SU-DHL-6 (cell line): ENCODE data around the gene PLCB2.

ENCODE experiments used
- H2AFZ ChIP-seq: fragments of 200-600 bp; sonication (generic); 2 replicates; pipeline ENCODE4 v1.6.1; 2014; ENCODE audit warnings: low read depth, mild to moderate bottlenecking, moderate library complexity, mixed read lengths, antibody characterized with exemption, low read length; ENCODE audit not compliant: severe bottlenecking
- H3F3A ChIP-seq: fragments of 200-600 bp; shearing (Covaris generic); 2 replicates; pipeline ENCODE4 v1.6.0; 2016; ENCODE audit warnings: antibody characterized with exemption, mild to moderate bottlenecking; ENCODE audit not compliant: insufficient read depth
- H3K27ac ChIP-seq: fragments of 200-600 bp; sonication (generic); 2 replicates; pipeline ENCODE4 v1.5.1; 2016; ENCODE audit warnings: low read depth, mild to moderate bottlenecking, low read length, moderate library complexity, mixed read lengths
- H3K27me3 ChIP-seq: fragments of 200-600 bp; sonication (generic), shearing (Covaris generic); 2 replicates; pipeline ENCODE4 v1.6.0; 2014; ENCODE audit warnings: mild to moderate bottlenecking, low read length
- H3K36me3 ChIP-seq: fragments of 200-600 bp; sonication (generic); 2 replicates; pipeline ENCODE4 v1.6.1; 2014; ENCODE audit warnings: mild to moderate bottlenecking, low read length, mixed read lengths
- H3K4me2 ChIP-seq: fragments of 300-600, 200-600 bp; shearing (Covaris generic), sonication (generic); 2 replicates; pipeline ENCODE4 v1.6.0; 2014; ENCODE audit warnings: low read length, low read depth, mild to moderate bottlenecking; ENCODE audit not compliant: poor library complexity, severe bottlenecking
- H3K4me3 ChIP-seq: fragments of 200-600 bp; sonication (generic); 2 replicates; pipeline ENCODE4 v1.5.1; 2014; ENCODE audit warnings: antibody characterized with exemption, low read length, mild to moderate bottlenecking, mixed read lengths; ENCODE audit not compliant: insufficient read depth, poor library complexity, severe bottlenecking
- H3K79me2 ChIP-seq: fragments of 200-600 bp; sonication (generic); 2 replicates; pipeline ENCODE4 v1.6.1; 2014; ENCODE audit warnings: mild to moderate bottlenecking, low read length, moderate library complexity; ENCODE audit not compliant: insufficient read depth
- H3K9ac ChIP-seq: fragments of 200-600 bp; sonication (generic); 2 replicates; pipeline ENCODE4 v1.7.0; 2014; ENCODE audit warnings: mild to moderate bottlenecking, low read length
- H3K9me2 ChIP-seq: fragments of 200-600 bp; sonication (generic); replicated peaks from 2 replicates; pipeline ENCODE4 v1.6.1; 2014; ENCODE audit warnings: low read length; ENCODE audit not compliant: insufficient read depth
- H3K9me3 ChIP-seq: fragments of 200-600 bp; sonication (generic); 2 replicates; pipeline ENCODE4 v1.6.1; 2014; ENCODE audit warnings: low read length, mixed read lengths; ENCODE audit not compliant: insufficient read depth
- H4K20me1 ChIP-seq: fragments of 200-600 bp; sonication (generic); 2 replicates; pipeline ENCODE4 v1.6.1; 2014; ENCODE audit warnings: low read depth, mild to moderate bottlenecking, antibody characterized with exemption, low read length, moderate library complexity, mixed read lengths
- CTCF ChIP-seq: fragments of 200-600 bp; sonication (generic); IDR thresholded peaks from one replicate; pipeline ENCODE4 v1.5.1; 2017; ENCODE audit warnings: antibody characterized with exemption, mild to moderate bottlenecking, low read length, moderate library complexity; ENCODE audit not compliant: insufficient read depth, poor library complexity, severe bottlenecking
- EZH2phosphoT487 ChIP-seq: fragments of 200-600 bp; sonication (generic), shearing (Covaris generic); conservative IDR thresholded peaks from 2 replicates; pipeline ENCODE4 v1.6.1; 2018; ENCODE audit warnings: mild to moderate bottlenecking, antibody characterized with exemption, low read length, moderate library complexity, mixed read lengths

PLCB2 gene

GRCh38 chr15:40344631-40345120 is 36.9 kb upstream of the PLCB2 start:
- H3K4me2 ChIP-seq, result no peak overlapping the region
- no peaks in the 10 kb centered on the region for H3K9me3 ChIP-seq

GRCh38 chr15:40344217-40344616 is 36.5 kb upstream of the PLCB2 start:
- H3K27ac ChIP-seq, result no peak overlapping the region
- TF ChIP-seq EZH2phosphoT487, result no peak
- TF ChIP-seq CTCF, result no peak
- H3K9ac ChIP-seq, result no peak overlapping the region
- H3K36me3 ChIP-seq, result no peaks in the 10 kb centered on the region
- no peaks in the 10 kb centered on the region for H3K9me2 ChIP-seq
- no peaks in the 10 kb centered on the region for H4K20me1 ChIP-seq
- no peak overlapping the region for H3K4me3 ChIP-seq
- H3F3A ChIP-seq, result no peaks in the 10 kb centered on the region
- no peaks in the 10 kb centered on the region for H3K27me3 ChIP-seq
- no peaks in the 10 kb centered on the region for H3K79me2 ChIP-seq
- no peak overlapping the region for H3K4me2 ChIP-seq
- H2AFZ ChIP-seq, result no peak overlapping the region
- no peaks in the 10 kb centered on the region for H3K9me3 ChIP-seq

More at GRCh38 chr15:40344631-40345120, 36.9 kb upstream of the PLCB2 start:
- Histone ChIP-seq H3K79me2 (no peaks in the 10 kb centered on the region), H2AFZ (no peak overlapping the region), H3K27me3 (no peaks in the 10 kb centered on the region), H3K36me3 (no peaks in the 10 kb centered on the region), H3F3A (no peaks in the 10 kb centered on the region), H3K9ac (no peak overlapping the region), H3K9me2 (no peaks in the 10 kb centered on the region), H3K27ac (no peak overlapping the region), H3K4me3 (no peak overlapping the region), H4K20me1 (no peaks in the 10 kb centered on the region)
- TF ChIP-seq EZH2phosphoT487, result no peak
- peak; percentile 56 for TF ChIP-seq CTCF

- Histone ChIP-seq H3K4me3 (no peak overlapping the region), H2AFZ (no peak overlapping the region), H3K9me3 (no peaks in the 10 kb centered on the region), H3K36me3 (no peaks in the 10 kb centered on the region), H3K9me2 (no peaks in the 10 kb centered on the region), H3K4me2 (no peak overlapping the region), H3K27me3 (no peaks in the 10 kb centered on the region), H3F3A (no peaks in the 10 kb centered on the region), H4K20me1 (no peaks in the 10 kb centered on the region), H3K27ac (no peak overlapping the region), H3K9ac (no peak overlapping the region), H3K79me2 (no peaks in the 10 kb centered on the region)
- no peak for TF ChIP-seq EZH2phosphoT487
- TF ChIP-seq CTCF, result no peak
Measured at GRCh38 chr15:40343512-40343911, 35.8 kb upstream of the PLCB2 start.
